ENCODE measurements around the gene AMIGO2.

DNA sequence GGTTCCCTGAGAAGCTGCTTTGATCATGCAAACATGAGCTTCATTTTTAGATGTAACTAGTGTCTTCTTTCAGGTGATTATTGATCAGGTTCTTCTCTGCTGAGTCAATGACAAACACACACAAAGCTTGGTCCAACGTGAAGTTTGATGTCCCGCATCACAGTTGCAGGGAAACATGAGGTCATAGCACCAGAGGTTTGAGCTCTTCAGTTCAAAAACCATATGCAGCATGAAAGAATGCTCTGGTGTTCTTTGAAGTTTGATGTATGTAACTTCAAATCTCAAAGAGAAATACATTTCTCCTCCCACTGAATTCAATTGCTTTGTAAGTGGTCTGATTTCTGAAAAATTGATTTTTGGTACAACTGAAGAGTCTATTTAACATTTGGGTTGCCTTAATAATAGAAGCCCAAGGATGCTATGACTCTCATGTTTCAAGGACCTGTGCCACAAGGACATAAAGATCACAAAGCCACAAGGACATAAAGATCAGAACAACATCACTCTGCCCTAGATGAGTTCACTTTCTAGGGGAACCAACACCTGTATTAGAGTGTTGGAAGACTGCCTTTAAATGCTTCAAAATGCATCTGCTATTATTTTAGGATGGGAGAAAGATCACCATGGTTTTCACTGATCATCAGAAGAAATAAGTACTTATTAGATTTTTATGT is 31.1 kb upstream of the AMIGO2 start:
- TF ChIP-seq ILK (tag; IDR thresholded peaks at IDR 0.05; ENCODE audit: borderline replicate concordance, low read depth), result no peak
- TF ChIP-seq, protein P1, sequence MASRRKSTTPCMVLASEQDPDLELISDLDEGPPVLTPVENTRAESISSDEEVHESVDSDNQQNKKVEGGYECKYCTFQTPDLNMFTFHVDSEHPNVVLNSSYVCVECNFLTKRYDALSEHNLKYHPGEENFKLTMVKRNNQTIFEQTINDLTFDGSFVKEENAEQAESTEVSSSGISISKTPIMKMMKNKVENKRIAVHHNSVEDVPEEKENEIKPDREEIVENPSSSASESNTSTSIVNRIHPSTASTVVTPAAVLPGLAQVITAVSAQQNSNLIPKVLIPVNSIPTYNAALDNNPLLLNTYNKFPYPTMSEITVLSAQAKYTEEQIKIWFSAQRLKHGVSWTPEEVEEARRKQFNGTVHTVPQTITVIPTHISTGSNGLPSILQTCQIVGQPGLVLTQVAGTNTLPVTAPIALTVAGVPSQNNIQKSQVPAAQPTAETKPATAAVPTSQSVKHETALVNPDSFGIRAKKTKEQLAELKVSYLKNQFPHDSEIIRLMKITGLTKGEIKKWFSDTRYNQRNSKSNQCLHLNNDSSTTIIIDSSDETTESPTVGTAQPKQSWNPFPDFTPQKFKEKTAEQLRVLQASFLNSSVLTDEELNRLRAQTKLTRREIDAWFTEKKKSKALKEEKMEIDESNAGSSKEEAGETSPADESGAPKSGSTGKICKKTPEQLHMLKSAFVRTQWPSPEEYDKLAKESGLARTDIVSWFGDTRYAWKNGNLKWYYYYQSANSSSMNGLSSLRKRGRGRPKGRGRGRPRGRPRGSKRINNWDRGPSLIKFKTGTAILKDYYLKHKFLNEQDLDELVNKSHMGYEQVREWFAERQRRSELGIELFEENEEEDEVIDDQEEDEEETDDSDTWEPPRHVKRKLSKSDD (conservative IDR thresholded peaks at IDR 0.05; ENCODE audit: low read length), result no peak
- no peak for TF ChIP-seq GABPB2 (CRISPR knock-in tag; conservative IDR thresholded peaks at IDR 0.05)
- TF ChIP-seq, protein P2, sequence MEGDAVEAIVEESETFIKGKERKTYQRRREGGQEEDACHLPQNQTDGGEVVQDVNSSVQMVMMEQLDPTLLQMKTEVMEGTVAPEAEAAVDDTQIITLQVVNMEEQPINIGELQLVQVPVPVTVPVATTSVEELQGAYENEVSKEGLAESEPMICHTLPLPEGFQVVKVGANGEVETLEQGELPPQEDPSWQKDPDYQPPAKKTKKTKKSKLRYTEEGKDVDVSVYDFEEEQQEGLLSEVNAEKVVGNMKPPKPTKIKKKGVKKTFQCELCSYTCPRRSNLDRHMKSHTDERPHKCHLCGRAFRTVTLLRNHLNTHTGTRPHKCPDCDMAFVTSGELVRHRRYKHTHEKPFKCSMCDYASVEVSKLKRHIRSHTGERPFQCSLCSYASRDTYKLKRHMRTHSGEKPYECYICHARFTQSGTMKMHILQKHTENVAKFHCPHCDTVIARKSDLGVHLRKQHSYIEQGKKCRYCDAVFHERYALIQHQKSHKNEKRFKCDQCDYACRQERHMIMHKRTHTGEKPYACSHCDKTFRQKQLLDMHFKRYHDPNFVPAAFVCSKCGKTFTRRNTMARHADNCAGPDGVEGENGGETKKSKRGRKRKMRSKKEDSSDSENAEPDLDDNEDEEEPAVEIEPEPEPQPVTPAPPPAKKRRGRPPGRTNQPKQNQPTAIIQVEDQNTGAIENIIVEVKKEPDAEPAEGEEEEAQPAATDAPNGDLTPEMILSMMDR (IDR thresholded peaks at IDR 0.05 in 2 of 3, conservative IDR thresholded peaks at IDR 0.05 in 1 of 3; ENCODE audit: insufficient read depth in 2 of 3, low read depth in 1 of 3, low read length in 3 of 3), result no peak
- TF ChIP-seq TAF9B (IDR thresholded peaks at IDR 0.05; ENCODE audit: partially characterized antibody), result no peak
- no peak for TF ChIP-seq TOE1 (IDR thresholded peaks at IDR 0.05; ENCODE audit: borderline replicate concordance)
- TF ChIP-seq TOE1 (CRISPR knock-in tag; IDR thresholded peaks at IDR 0.05; ENCODE audit: borderline replicate concordance, low read depth), result no peak
- no peak for TF ChIP-seq TCF7L2 (IDR thresholded peaks at IDR 0.05; ENCODE audit: low read depth, low read length)
- TF ChIP-seq, protein P3, sequence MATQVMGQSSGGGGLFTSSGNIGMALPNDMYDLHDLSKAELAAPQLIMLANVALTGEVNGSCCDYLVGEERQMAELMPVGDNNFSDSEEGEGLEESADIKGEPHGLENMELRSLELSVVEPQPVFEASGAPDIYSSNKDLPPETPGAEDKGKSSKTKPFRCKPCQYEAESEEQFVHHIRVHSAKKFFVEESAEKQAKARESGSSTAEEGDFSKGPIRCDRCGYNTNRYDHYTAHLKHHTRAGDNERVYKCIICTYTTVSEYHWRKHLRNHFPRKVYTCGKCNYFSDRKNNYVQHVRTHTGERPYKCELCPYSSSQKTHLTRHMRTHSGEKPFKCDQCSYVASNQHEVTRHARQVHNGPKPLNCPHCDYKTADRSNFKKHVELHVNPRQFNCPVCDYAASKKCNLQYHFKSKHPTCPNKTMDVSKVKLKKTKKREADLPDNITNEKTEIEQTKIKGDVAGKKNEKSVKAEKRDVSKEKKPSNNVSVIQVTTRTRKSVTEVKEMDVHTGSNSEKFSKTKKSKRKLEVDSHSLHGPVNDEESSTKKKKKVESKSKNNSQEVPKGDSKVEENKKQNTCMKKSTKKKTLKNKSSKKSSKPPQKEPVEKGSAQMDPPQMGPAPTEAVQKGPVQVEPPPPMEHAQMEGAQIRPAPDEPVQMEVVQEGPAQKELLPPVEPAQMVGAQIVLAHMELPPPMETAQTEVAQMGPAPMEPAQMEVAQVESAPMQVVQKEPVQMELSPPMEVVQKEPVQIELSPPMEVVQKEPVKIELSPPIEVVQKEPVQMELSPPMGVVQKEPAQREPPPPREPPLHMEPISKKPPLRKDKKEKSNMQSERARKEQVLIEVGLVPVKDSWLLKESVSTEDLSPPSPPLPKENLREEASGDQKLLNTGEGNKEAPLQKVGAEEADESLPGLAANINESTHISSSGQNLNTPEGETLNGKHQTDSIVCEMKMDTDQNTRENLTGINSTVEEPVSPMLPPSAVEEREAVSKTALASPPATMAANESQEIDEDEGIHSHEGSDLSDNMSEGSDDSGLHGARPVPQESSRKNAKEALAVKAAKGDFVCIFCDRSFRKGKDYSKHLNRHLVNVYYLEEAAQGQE (IDR thresholded peaks at IDR 0.05; ENCODE audit: borderline replicate concordance), result no peak
- TF ChIP-seq, protein P3 (CRISPR knock-in tag; IDR thresholded peaks at IDR 0.05; ENCODE audit: low read depth), result no peak
- TF ChIP-seq, protein P4, sequence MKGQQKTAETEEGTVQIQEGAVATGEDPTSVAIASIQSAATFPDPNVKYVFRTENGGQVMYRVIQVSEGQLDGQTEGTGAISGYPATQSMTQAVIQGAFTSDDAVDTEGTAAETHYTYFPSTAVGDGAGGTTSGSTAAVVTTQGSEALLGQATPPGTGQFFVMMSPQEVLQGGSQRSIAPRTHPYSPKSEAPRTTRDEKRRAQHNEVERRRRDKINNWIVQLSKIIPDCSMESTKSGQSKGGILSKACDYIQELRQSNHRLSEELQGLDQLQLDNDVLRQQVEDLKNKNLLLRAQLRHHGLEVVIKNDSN (CRISPR knock-in tag; IDR thresholded peaks at IDR 0.05), result no peak
- TF ChIP-seq, protein P5, sequence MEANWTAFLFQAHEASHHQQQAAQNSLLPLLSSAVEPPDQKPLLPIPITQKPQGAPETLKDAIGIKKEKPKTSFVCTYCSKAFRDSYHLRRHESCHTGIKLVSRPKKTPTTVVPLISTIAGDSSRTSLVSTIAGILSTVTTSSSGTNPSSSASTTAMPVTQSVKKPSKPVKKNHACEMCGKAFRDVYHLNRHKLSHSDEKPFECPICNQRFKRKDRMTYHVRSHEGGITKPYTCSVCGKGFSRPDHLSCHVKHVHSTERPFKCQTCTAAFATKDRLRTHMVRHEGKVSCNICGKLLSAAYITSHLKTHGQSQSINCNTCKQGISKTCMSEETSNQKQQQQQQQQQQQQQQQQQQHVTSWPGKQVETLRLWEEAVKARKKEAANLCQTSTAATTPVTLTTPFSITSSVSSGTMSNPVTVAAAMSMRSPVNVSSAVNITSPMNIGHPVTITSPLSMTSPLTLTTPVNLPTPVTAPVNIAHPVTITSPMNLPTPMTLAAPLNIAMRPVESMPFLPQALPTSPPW (CRISPR knock-in tag; IDR thresholded peaks at IDR 0.05), result no peak
- TF ChIP-seq POLR2A (conservative IDR thresholded peaks at IDR 0.05), result no peak
- TF ChIP-seq BHLHE40 (IDR thresholded peaks at IDR 0.05; ENCODE audit: low read length), result no peak
